HepG2 (cell line): Measurements from ENCODE around the gene DIO2. TPM values are rescaled to one million over a fixed set of nuclear protein-coding genes. Genes with fewer than 3 reads are reported as not detected.

Experiments
- ATAC-seq: fragments of 200-7000 bp; cut with Tn5 transposase; 3 replicates; pipeline ENCODE4 v1.9.1; 2020; ENCODE audit warnings: mild to moderate bottlenecking, moderate library complexity
- BruUV-seq: library from RNA; stranded (reverse); fragments of 400-500 nt; replicated peaks from 2 replicates; lab custom pipeline; 2021; lab: Mats Ljungman, UMichigan
- CTCF ChIA-PET: fragments of 300-600 bp; formaldehyde crosslinking; extraction: SDS; loops from one replicate; lab custom pipeline; 2021; ENCODE audit warnings: low total read pairs, inconsistent platforms, low intra/inter-chr PET ratio; lab: Yijun Ruan, JAX
- POLR2A ChIA-PET: fragments of 350-600 bp; sonication (Branson Sonifier 250); formaldehyde crosslinking; loops from one replicate; lab custom pipeline; 2020; ENCODE audit warnings: antibody characterized with exemption, inconsistent platforms; lab: Yijun Ruan, JAX
- DNase-seq: peaks from one replicate; pipeline ENCODE4 v3.0.0-alpha.2; 2015; ENCODE audit warnings: low spot score
- FAIRE-seq: peaks from 3 replicates; lab custom pipeline; 2011; peaks lifted over from hg19 to GRCh38; lab: Jason Lieb, UNC
- H2AFZ ChIP-seq: one replicate; pipeline ENCODE4 v1.6.1; 2011; ENCODE audit warnings: low read length, inconsistent platforms
- H3K27ac ChIP-seq: fragments of 300-600 bp; 3 replicates; pipeline ENCODE4 v1.8.0; 2011; ENCODE audit warnings: mixed run types, mild to moderate bottlenecking, mixed read lengths, low read length, inconsistent platforms; ENCODE audit not compliant: insufficient read depth; ENCODE audit errors: extremely low read length
- H3K27me3 ChIP-seq, 2 experiments: fragments of 200-600 bp in 1 of 2; 2 replicates in 1 of 2; 3 replicates in 1 of 2; pipeline versions ENCODE4 v1.6.0 to v1.8.0; 2011; ENCODE audit warnings: low read length in 2 of 2, mild to moderate bottlenecking in 2 of 2, moderate library complexity in 2 of 2, inconsistent platforms in 1 of 2; ENCODE audit not compliant: insufficient read depth in 2 of 2, control insufficient read depth in 1 of 2
- H3K36me3 ChIP-seq, 2 experiments: fragments of 200-600 bp in 1 of 2; replicated peaks in 1 of 2; 2 replicates in 1 of 2; 3 replicates in 1 of 2; pipeline versions ENCODE4 v1.5.1 to v1.8.0; 2011; ENCODE audit warnings: low read length in 2 of 2, inconsistent platforms in 1 of 2; ENCODE audit not compliant: insufficient read depth in 2 of 2, control insufficient read depth in 1 of 2
- H3K4me1 ChIP-seq: 2 replicates; pipeline ENCODE4 v1.5.1; 2012; ENCODE audit warnings: low read length, inconsistent platforms; ENCODE audit not compliant: insufficient read depth
- H3K4me2 ChIP-seq: 2 replicates; pipeline ENCODE4 v1.6.0; 2011; ENCODE audit warnings: low read depth, low read length, inconsistent platforms
- H3K4me3 ChIP-seq, 3 experiments: fragments of 200-600 bp in 1 of 3; sonication (generic), shearing (Covaris generic) in 1 of 3; replicated peaks in 1 of 3; 2 replicates each; pipeline ENCODE4 v1.5.1; 2011 to 2016; ENCODE audit warnings: low read length in 3 of 3, inconsistent platforms in 2 of 3, low read depth in 2 of 3, mild to moderate bottlenecking in 2 of 3, control low read depth in 1 of 3, mixed read lengths in 1 of 3; ENCODE audit not compliant: insufficient read depth in 1 of 3
- H3K79me2 ChIP-seq: one replicate; pipeline ENCODE4 v1.6.1; 2011; ENCODE audit warnings: low read length, inconsistent platforms; ENCODE audit not compliant: insufficient read depth
- H3K9ac ChIP-seq: 2 replicates; pipeline ENCODE4 v1.6.0; 2011; ENCODE audit warnings: mild to moderate bottlenecking, low read depth, low read length, inconsistent platforms; ENCODE audit not compliant: insufficient read depth
- H3K9me3 ChIP-seq: 2 replicates; pipeline ENCODE4 v1.5.1; 2012; ENCODE audit warnings: mild to moderate bottlenecking, low read length
- H4K20me1 ChIP-seq: 2 replicates; pipeline ENCODE4 v1.6.0; 2011; ENCODE audit warnings: inconsistent platforms, mild to moderate bottlenecking, low read length, moderate library complexity; ENCODE audit not compliant: insufficient read depth
- SMARCE1 ChIP-seq: fragments of 450-650 bp; IDR thresholded peaks from 2 replicates; pipeline ENCODE4 v1.6.1; 2017; ENCODE audit warnings: borderline replicate concordance
- SNAI1 ChIP-seq: sonication (generic); formaldehyde crosslinking; IDR thresholded peaks from 2 replicates; pipeline ENCODE4 v1.5.0; 2020; ENCODE audit warnings: mild to moderate bottlenecking, missing genetic modification reagents, borderline replicate concordance
- ZNF224 ChIP-seq: sonication (generic); formaldehyde crosslinking; IDR thresholded peaks from 2 replicates; pipeline ENCODE4 v1.5.0; 2020; ENCODE audit warnings: mild to moderate bottlenecking, missing genetic modification reagents
- ZNF329 ChIP-seq: sonication (generic); formaldehyde crosslinking; IDR thresholded peaks from 2 replicates; pipeline ENCODE4 v1.9.0; 2021; ENCODE audit warnings: low read depth, mild to moderate bottlenecking, missing genetic modification reagents
- ZNF432 ChIP-seq: sonication (generic); formaldehyde crosslinking; IDR thresholded peaks from 2 replicates; pipeline ENCODE4 v1.5.0; 2020; ENCODE audit warnings: missing genetic modification reagents, mild to moderate bottlenecking, borderline replicate concordance
- ZNF44 ChIP-seq: sonication (generic); formaldehyde crosslinking; IDR thresholded peaks from 2 replicates; pipeline ENCODE4 v1.5.1; 2020; ENCODE audit warnings: mild to moderate bottlenecking, missing genetic modification reagents
- ZNF605 ChIP-seq: sonication (generic); formaldehyde crosslinking; IDR thresholded peaks from 2 replicates; pipeline ENCODE4 v1.8.0; 2022; ENCODE audit warnings: mild to moderate bottlenecking, missing genetic modification reagents
- ZNF652 ChIP-seq: IDR thresholded peaks from 2 replicates; pipeline ENCODE4 v1.6.1; 2016; ENCODE audit warnings: low read depth, borderline replicate concordance
- ZNF816 ChIP-seq: sonication (generic); formaldehyde crosslinking; IDR thresholded peaks from 2 replicates; pipeline ENCODE4 v1.8.0; 2022; ENCODE audit warnings: missing genetic modification reagents, mild to moderate bottlenecking, borderline replicate concordance
- ZNF839 ChIP-seq: sonication (generic); formaldehyde crosslinking; IDR thresholded peaks from 2 replicates; pipeline ENCODE4 v1.4.0; 2020; ENCODE audit warnings: missing genetic modification reagents, mild to moderate bottlenecking, borderline replicate concordance
- WGBS: methylation state at CpG from one replicate; pipeline ENCODE4 v1.1.6; 2017; ENCODE audit warnings: low lambda C conversion rate; 5-methylcytosine and 5-hydroxymethylcytosine counted together
- in situ Hi-C: cut with HindIII; loops from 2 replicates; pipeline ENCODE4 v1.10.0; 2017; ENCODE audit warnings: low pct_unique_long_range_greater_than_20kb; ENCODE audit not compliant: extremely low pct_ligation_motif_present
- intact Hi-C: fragments of 100-400 bp; cut with micrococcal nuclease; formaldehyde crosslinking; loops from one replicate; pipeline ENCODE4 v1.10.0; 2022; ENCODE audit not compliant: unreplicated experiment
- polyA plus RNA-seq, 8 experiments: library from polyadenylated mRNA; depleted of rRNA in 3 of 8; stranded (reverse) in 7 of 8; unstranded in 1 of 8; fragments of >200 nt; fragmentation: Illumina TruSeq in 4 of 8; extraction: Trizol in 4 of 8; gene quantifications; 2 replicates each; pipeline versions ENCODE4 v1.2.1 to v1.2.3, GENCODE V29; 2011 to 2016; ENCODE audit warnings: low read depth in 4 of 8, missing spikeins in 1 of 8, mixed read lengths in 1 of 8; ENCODE audit not compliant: insufficient read depth in 1 of 8
- total RNA-seq, 5 experiments: library from RNA; depleted of rRNA; stranded (reverse); fragments of >200 nt; fragmentation: Illumina TruSeq; extraction: Trizol; gene quantifications; 2 replicates each; pipeline ENCODE4 v1.2.3, GENCODE V29; 2016; ENCODE audit warnings: low read depth in 1 of 5
- TF ChIP-seq, protein P1 (sequence below): sonication (generic); formaldehyde crosslinking; IDR thresholded peaks from 2 replicates; pipeline ENCODE4 v1.4.0; 2020; ENCODE audit warnings: mild to moderate bottlenecking, missing genetic modification reagents
- TF ChIP-seq, protein P2 (sequence below): sonication (generic); formaldehyde crosslinking; IDR thresholded peaks from 2 replicates; pipeline ENCODE4 v1.4.0; 2020; ENCODE audit warnings: mild to moderate bottlenecking, low read depth, missing genetic modification reagents
- TF ChIP-seq, protein P3 (sequence below): sonication (generic); formaldehyde crosslinking; conservative IDR thresholded peaks from 2 replicates; pipeline ENCODE4 v1.4.0; 2020; ENCODE audit warnings: missing genetic modification reagents
- TF ChIP-seq, protein P4 (sequence below): sonication (generic); formaldehyde crosslinking; IDR thresholded peaks from 2 replicates; pipeline ENCODE4 v1.5.0; 2020; ENCODE audit warnings: mild to moderate bottlenecking, missing genetic modification reagents, moderate library complexity
- TF ChIP-seq, protein P5 (sequence below): sonication (generic); formaldehyde crosslinking; IDR thresholded peaks from 2 replicates; pipeline ENCODE4 v1.4.0; 2020; ENCODE audit warnings: missing genetic modification reagents

Gene DIO2
- total and polyA plus RNA-seq, 2 of the 13 experiments (the other 11 are each of a cell fraction or from before 2014, with no cell fraction given) = not detected

DNA sequence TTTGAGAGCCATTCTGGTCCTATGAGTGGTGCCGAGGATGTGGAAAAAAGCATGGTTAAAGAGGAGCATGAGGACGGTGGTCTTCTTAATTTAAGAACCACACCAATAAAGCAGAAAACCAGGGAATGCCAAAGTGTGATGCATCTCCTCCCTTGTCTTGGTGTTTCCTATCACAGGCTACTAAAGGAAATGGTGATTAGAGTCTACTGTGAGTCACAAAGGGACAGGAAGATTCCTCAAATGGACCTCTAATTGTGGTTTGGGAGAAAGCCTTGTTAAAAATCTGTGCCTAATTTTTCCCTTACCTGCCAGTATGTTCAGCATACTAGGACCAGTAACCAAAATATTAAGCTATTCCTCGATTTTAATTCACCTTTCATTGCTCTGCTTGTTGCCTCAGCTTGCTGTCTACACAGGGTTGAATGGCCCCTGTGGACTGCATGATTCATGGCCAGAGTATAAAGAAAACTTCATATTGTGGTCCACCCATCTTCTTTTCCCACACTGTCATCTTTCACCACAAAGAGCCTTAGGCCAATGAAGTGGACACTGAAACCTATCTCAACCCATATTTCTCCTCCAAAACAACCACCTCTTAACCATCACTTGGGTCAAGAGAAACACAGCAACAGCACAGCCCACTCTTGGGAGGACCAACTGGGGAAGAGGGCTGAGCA, 38.8 kb downstream of the DIO2 start:
- H3K27me3 ChIP-seq = no peaks in the 10 kb centered on the region
- H3K9ac ChIP-seq = no peak overlapping the region
- CTCF ChIA-PET = no interaction called here
- no peaks in the 10 kb centered on the region for H3K79me2 ChIP-seq
- H3K27ac ChIP-seq = no peak overlapping the region
- 0% methylated on average over 3 of the region's 3 CpGs for WGBS
- no peak overlapping the region for H2AFZ ChIP-seq
- DNase-seq (no peak), FAIRE-seq (no peak), ATAC-seq (no peak)
- POLR2A ChIA-PET = no interaction called here
- H3K4me3 ChIP-seq = no peak overlapping the region
- H3K4me1 ChIP-seq = no peaks in the 10 kb centered on the region
- no peaks in the 10 kb centered on the region for H4K20me1 ChIP-seq
- H3K9me3 ChIP-seq = peaks cover 51% of the 10 kb centered on the region; the same call in 1 of the 2 replicates
- BruUV-seq = no TSS peak
- in situ Hi-C loops = no loop called here
- H3K4me2 ChIP-seq = no peak overlapping the region
- no peaks in the 10 kb centered on the region for H3K36me3 ChIP-seq
- intact Hi-C loops = loop anchor here (5.0 kb wide), 1 partner anchor 335 kb away; no protein-coding TSS in a partner anchor
- TF ChIP-seq, protein P1, sequence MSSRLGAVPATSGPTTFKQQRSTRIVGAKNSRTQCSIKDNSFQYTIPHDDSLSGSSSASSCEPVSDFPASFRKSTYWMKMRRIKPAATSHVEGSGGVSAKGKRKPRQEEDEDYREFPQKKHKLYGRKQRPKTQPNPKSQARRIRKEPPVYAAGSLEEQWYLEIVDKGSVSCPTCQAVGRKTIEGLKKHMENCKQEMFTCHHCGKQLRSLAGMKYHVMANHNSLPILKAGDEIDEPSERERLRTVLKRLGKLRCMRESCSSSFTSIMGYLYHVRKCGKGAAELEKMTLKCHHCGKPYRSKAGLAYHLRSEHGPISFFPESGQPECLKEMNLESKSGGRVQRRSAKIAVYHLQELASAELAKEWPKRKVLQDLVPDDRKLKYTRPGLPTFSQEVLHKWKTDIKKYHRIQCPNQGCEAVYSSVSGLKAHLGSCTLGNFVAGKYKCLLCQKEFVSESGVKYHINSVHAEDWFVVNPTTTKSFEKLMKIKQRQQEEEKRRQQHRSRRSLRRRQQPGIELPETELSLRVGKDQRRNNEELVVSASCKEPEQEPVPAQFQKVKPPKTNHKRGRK (CRISPR knock-in tag) = no peak
- TF ChIP-seq ZNF605 (CRISPR knock-in tag) (no peak), ZNF816 (CRISPR knock-in tag) (no peak), ZNF432 (no peak), SNAI1 (no peak), ZNF652 (CRISPR knock-in tag) (no peak), ZNF329 (no peak), ZNF44 (CRISPR knock-in tag) (no peak), SMARCE1 (no peak), ZNF224 (no peak), ZNF839 (CRISPR knock-in tag) (no peak)
- TF ChIP-seq, protein P2, sequence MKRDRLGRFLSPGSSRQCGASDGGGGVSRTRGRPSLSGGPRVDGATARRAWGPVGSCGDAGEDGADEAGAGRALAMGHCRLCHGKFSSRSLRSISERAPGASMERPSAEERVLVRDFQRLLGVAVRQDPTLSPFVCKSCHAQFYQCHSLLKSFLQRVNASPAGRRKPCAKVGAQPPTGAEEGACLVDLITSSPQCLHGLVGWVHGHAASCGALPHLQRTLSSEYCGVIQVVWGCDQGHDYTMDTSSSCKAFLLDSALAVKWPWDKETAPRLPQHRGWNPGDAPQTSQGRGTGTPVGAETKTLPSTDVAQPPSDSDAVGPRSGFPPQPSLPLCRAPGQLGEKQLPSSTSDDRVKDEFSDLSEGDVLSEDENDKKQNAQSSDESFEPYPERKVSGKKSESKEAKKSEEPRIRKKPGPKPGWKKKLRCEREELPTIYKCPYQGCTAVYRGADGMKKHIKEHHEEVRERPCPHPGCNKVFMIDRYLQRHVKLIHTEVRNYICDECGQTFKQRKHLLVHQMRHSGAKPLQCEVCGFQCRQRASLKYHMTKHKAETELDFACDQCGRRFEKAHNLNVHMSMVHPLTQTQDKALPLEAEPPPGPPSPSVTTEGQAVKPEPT (CRISPR knock-in tag) = no peak
- TF ChIP-seq, protein P3, sequence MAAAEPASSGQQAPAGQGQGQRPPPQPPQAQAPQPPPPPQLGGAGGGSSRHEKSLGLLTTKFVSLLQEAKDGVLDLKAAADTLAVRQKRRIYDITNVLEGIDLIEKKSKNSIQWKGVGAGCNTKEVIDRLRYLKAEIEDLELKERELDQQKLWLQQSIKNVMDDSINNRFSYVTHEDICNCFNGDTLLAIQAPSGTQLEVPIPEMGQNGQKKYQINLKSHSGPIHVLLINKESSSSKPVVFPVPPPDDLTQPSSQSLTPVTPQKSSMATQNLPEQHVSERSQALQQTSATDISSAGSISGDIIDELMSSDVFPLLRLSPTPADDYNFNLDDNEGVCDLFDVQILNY (CRISPR knock-in tag) = no peak
- TF ChIP-seq, protein P4, sequence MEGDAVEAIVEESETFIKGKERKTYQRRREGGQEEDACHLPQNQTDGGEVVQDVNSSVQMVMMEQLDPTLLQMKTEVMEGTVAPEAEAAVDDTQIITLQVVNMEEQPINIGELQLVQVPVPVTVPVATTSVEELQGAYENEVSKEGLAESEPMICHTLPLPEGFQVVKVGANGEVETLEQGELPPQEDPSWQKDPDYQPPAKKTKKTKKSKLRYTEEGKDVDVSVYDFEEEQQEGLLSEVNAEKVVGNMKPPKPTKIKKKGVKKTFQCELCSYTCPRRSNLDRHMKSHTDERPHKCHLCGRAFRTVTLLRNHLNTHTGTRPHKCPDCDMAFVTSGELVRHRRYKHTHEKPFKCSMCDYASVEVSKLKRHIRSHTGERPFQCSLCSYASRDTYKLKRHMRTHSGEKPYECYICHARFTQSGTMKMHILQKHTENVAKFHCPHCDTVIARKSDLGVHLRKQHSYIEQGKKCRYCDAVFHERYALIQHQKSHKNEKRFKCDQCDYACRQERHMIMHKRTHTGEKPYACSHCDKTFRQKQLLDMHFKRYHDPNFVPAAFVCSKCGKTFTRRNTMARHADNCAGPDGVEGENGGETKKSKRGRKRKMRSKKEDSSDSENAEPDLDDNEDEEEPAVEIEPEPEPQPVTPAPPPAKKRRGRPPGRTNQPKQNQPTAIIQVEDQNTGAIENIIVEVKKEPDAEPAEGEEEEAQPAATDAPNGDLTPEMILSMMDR (CRISPR knock-in tag) = no peak
- TF ChIP-seq, protein P5, sequence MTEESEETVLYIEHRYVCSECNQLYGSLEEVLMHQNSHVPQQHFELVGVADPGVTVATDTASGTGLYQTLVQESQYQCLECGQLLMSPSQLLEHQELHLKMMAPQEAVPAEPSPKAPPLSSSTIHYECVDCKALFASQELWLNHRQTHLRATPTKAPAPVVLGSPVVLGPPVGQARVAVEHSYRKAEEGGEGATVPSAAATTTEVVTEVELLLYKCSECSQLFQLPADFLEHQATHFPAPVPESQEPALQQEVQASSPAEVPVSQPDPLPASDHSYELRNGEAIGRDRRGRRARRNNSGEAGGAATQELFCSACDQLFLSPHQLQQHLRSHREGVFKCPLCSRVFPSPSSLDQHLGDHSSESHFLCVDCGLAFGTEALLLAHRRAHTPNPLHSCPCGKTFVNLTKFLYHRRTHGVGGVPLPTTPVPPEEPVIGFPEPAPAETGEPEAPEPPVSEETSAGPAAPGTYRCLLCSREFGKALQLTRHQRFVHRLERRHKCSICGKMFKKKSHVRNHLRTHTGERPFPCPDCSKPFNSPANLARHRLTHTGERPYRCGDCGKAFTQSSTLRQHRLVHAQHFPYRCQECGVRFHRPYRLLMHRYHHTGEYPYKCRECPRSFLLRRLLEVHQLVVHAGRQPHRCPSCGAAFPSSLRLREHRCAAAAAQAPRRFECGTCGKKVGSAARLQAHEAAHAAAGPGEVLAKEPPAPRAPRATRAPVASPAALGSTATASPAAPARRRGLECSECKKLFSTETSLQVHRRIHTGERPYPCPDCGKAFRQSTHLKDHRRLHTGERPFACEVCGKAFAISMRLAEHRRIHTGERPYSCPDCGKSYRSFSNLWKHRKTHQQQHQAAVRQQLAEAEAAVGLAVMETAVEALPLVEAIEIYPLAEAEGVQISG (CRISPR knock-in tag) = no peak
